Muscle of leg (tissue), 16 donors: ENCODE results near the gene SYNGR1. TPM values are rescaled to one million over a fixed set of nuclear protein-coding genes. Genes with fewer than 3 reads are reported as not detected.

Experiments used
- DNase-seq: peaks from one replicate; pipeline ENCODE4 v3.0.0; 2013
- H3K27ac ChIP-seq: one replicate; pipeline ENCODE4 v1.5.1; 2013; ENCODE audit warnings: mild to moderate bottlenecking, low read length, control low read depth
- H3K27me3 ChIP-seq: one replicate; pipeline ENCODE4 v1.6.1; 2013; ENCODE audit warnings: low read length; ENCODE audit not compliant: control insufficient read depth, insufficient read depth
- H3K36me3 ChIP-seq: one replicate; pipeline ENCODE4 v1.6.1; 2013; ENCODE audit warnings: low read length; ENCODE audit not compliant: control insufficient read depth, insufficient read depth
- H3K4me1 ChIP-seq: one replicate; pipeline ENCODE4 v1.6.1; 2013; ENCODE audit warnings: low read length; ENCODE audit not compliant: control insufficient read depth, insufficient read depth
- H3K4me3 ChIP-seq: one replicate; pipeline ENCODE4 v1.5.1; 2013; ENCODE audit warnings: low read length, control low read depth
- H3K9me3 ChIP-seq: replicated peaks from 2 replicates; pipeline ENCODE4 v1.6.1; 2013; ENCODE audit warnings: low read depth, low read length; ENCODE audit not compliant: control insufficient read depth
- WGBS: methylation state at CpG from one replicate; pipeline ENCODE4 v1.1.5; 2013; ENCODE audit warnings: missing lambda C conversion rate; ENCODE audit not compliant: insufficient coverage; 5-methylcytosine and 5-hydroxymethylcytosine counted together
- long read RNA-seq, 11 donors: transcript quantifications; one replicate each; lab custom pipeline, GENCODE V29; 2026
- polyA plus RNA-seq, 8 donors: library from polyadenylated mRNA; unstranded; fragments of 120-200 nt; gene quantifications; one replicate each; pipeline versions ENCODE4 v1.2.1 to v1.2.3, GENCODE V29; 2013; ENCODE audit warnings: inconsistent platforms in 1 of 8, low replicate concordance in 1 of 8; ENCODE audit not compliant: insufficient read length in 8 of 8, insufficient read depth in 1 of 8
- total RNA-seq: library from RNA; stranded (reverse); fragments of 120-200 nt; gene quantifications from one replicate; pipeline ENCODE4 v1.2.4, GENCODE V29; 2013

Gene SYNGR1, protein sequence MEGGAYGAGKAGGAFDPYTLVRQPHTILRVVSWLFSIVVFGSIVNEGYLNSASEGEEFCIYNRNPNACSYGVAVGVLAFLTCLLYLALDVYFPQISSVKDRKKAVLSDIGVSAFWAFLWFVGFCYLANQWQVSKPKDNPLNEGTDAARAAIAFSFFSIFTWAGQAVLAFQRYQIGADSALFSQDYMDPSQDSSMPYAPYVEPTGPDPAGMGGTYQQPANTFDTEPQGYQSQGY
- 6.3 TPM for total RNA-seq
- 10 to 100 TPM; 12.4 to 19.8 (median 14.9) TPM for polyA plus RNA-seq
- long read RNA-seq, donor 1, partial matches to known transcripts = 0 of 1 reads
- long read RNA-seq, donor 1, other reads (novel, unspliced or antisense) = 0 of 1 reads
- long read RNA-seq, donor 2 = 0 reads
- long read RNA-seq, donor 3, full-length matches to known transcripts = 5 of 5 reads
- long read RNA-seq, donor 3, partial matches to known transcripts = 0 of 5 reads
- long read RNA-seq, donor 3, other reads (novel, unspliced or antisense) = 0 of 5 reads
- long read RNA-seq, donor 4, transcript SYNGR1-202 (4 exons, 1,361 nt) = major isoform, 6 of 6 reads
- long read RNA-seq, donor 4, partial matches to known transcripts = 0 of 6 reads
- long read RNA-seq, donor 4, other reads (novel, unspliced or antisense) = 0 of 6 reads
- long read RNA-seq, donor 5, full-length matches to known transcripts = 25 of 25 reads
- long read RNA-seq, donor 5, partial matches to known transcripts = 0 of 25 reads
- long read RNA-seq, donor 5, other reads (novel, unspliced or antisense) = 0 of 25 reads
- long read RNA-seq, donor 6, transcript SYNGR1-202 (4 exons, 1,361 nt) = major isoform, 14 of 15 reads
- long read RNA-seq, donor 6, partial matches to known transcripts = 0 of 15 reads
- long read RNA-seq, donor 6, other reads (novel, unspliced or antisense) = 0 of 15 reads
- long read RNA-seq, donor 7, full-length matches to known transcripts = 10 of 10 reads
- long read RNA-seq, donor 7, partial matches to known transcripts = 0 of 10 reads
- long read RNA-seq, donor 7, other reads (novel, unspliced or antisense) = 0 of 10 reads
- long read RNA-seq, donor 8, transcript SYNGR1-202 (4 exons, 1,361 nt) = major isoform, 7 of 9 reads
- long read RNA-seq, donor 8, partial matches to known transcripts = 0 of 9 reads
- long read RNA-seq, donor 8, other reads (novel, unspliced or antisense) = 0 of 9 reads
- long read RNA-seq, donor 9, partial matches to known transcripts = 0 of 3 reads
- long read RNA-seq, donor 9, other reads (novel, unspliced or antisense) = 0 of 3 reads
- long read RNA-seq, donor 10, transcript SYNGR1-202 (4 exons, 1,361 nt) = major isoform, 9 of 9 reads
- long read RNA-seq, donor 10, partial matches to known transcripts = 0 of 9 reads
- long read RNA-seq, donor 10, other reads (novel, unspliced or antisense) = 0 of 9 reads
- long read RNA-seq, donor 11, full-length matches to known transcripts = 5 of 5 reads
- long read RNA-seq, donor 11, partial matches to known transcripts = 0 of 5 reads
- long read RNA-seq, donor 11, other reads (novel, unspliced or antisense) = 0 of 5 reads

DNA sequence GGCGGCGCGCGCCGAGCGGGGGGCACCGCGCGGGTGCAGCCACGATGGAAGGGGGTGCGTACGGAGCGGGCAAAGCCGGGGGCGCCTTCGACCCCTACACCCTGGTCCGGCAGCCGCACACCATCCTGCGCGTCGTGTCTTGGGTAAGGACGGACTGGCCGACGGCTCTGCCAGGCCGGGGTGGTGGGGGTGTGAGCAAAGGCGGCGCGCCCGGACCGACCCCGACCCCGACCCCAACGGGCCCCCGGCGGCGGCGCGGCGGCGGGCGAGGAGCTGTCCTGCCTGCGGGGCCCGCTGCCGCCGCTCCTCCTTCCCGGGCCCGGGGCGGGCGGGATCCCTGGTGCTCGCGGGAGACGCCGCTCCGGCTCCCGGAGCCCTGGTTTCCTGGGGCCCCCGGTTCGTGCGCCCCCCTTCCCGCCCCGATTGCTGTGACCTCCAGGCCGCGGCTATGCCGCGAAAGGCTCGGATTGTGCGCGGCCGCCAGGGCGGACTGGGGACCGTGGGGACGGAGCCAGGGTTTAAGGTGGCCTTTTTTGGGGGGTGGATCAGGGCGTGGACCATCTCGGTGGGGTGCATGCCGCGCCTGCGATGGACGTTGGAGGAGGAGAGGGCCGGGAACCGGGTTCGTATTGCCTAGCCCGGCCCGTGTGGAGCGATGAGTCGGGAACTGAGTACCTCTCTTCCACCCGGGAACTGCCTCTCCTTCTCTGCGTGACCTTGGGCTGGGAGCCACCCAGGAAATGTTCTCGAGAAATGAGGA, at the start of gene SYNGR1:
TSS of gene SYNGR1 (plus strand) at position 25 of the 760 bp plus-strand sequence. CDS start at position 45, 20 bp downstream.
- Histone ChIP-seq H3K27me3 (no peaks in the 10 kb centered on the region), H3K4me1 (peaks cover 26% of the 10 kb centered on the region), H3K27ac (peak within 1 kb of the TSS; percentile 62), H3K9me3 (no peaks in the 10 kb centered on the region), H3K36me3 (no peaks in the 10 kb centered on the region), H3K4me3 (peak within 1 kb of the TSS; percentile 74)
- peak; percentile 35 for DNase-seq
- under 1% methylated on average over 83 of the region's 87 CpGs for WGBS

DNA sequence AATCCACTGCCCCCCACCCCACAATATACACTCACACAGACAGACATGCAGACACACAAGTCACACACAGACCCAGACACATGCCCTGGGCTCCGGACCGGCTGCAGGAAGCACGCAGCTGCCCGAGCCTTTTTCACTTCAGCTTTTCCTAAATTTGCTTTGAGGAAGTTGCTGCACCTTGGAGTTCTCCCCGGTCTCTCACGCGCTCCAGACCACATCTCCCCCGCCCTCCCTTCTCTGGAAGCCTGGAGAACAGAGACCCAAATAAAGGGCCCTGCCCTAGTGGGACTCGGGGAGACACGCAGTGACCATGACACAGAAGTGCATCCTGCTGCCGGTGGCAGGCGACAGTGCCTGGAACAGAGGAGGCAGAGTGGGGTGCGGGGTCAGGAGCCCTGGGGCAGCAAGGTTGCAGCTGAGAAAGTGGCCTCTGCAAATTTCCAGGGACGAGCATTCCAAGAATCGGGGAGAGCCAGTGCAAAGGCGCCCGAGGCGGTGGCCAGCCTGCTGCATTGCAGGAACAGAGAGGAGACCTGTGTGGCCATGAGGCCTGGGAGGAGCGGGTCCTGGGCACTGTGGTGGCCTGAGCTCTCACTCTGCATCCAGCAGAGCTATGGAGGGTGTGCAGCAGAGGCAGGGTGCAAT, 49.5 kb upstream of the SYNGR1 start:
- peak overlapping the region; percentile 67 for H3K27ac ChIP-seq
- DNase-seq = peak; percentile 84
- peaks cover 2% of the 10 kb centered on the region for H3K9me3 ChIP-seq
- no peak overlapping the region for H3K4me3 ChIP-seq
- H3K27me3 ChIP-seq = no peaks in the 10 kb centered on the region
- no peaks in the 10 kb centered on the region for H3K36me3 ChIP-seq
- WGBS = 10% methylated on average over 18 of the region's 19 CpGs
- peaks cover 43% of the 10 kb centered on the region for H3K4me1 ChIP-seq

DNA sequence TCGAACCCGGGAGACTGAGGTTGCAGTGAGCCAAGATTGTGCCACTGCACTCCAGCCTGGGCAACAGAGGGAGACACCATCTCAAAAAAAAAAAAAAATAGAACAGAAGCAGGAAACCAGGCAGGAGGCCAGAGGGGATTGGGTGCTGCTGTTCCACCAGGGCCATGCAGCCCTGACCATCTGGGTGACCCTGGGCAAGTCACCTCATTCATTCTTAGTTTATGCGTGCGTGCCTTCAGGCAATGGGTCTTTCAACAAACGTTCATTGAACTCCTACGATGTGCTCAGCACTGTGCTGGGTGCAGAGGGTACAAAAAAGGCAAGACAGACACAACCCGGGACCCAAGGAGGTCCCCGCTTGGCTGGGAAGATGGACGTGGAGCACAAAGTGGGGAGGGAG, 48.7 kb upstream of the SYNGR1 start:
- no peaks in the 10 kb centered on the region for H3K27me3 ChIP-seq
- H3K27ac ChIP-seq = no peak overlapping the region
- H3K9me3 ChIP-seq = peaks cover 2% of the 10 kb centered on the region
- no peak overlapping the region for H3K4me3 ChIP-seq
- peaks cover 43% of the 10 kb centered on the region for H3K4me1 ChIP-seq
- no peak for DNase-seq
- no peaks in the 10 kb centered on the region for H3K36me3 ChIP-seq
- whole genome bisulfite sequencing = 86% methylated on average over 7 of the region's 9 CpGs

DNA sequence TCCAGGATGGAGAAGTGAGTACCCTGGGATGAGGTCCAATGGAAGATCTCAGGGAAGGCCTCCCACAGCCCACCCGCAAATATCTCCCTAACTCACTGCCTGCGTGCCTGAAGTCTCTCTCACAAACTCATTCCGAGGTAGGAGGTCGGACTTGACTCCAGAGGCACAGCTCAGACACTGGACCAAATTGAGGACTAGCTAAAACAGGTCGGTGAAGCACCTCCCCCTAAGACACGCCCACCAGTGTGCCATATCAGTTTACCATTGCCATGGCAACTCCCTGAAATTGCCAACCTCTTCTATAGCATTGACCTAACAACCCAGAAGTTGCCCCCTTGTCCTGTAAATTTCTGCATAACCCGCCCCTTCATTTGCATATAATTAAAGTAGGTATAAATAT, 47.9 kb upstream of the SYNGR1 start:
- peaks cover 2% of the 10 kb centered on the region for H3K9me3 ChIP-seq
- peaks cover 38% of the 10 kb centered on the region for H3K4me1 ChIP-seq
- no peaks in the 10 kb centered on the region for H3K27me3 ChIP-seq
- H3K27ac ChIP-seq = no peak overlapping the region
- DNase-seq = no peak
- WGBS = 49% methylated on average over 6 of the region's 7 CpGs
- H3K36me3 ChIP-seq = no peaks in the 10 kb centered on the region
- no peak overlapping the region for H3K4me3 ChIP-seq

DNA sequence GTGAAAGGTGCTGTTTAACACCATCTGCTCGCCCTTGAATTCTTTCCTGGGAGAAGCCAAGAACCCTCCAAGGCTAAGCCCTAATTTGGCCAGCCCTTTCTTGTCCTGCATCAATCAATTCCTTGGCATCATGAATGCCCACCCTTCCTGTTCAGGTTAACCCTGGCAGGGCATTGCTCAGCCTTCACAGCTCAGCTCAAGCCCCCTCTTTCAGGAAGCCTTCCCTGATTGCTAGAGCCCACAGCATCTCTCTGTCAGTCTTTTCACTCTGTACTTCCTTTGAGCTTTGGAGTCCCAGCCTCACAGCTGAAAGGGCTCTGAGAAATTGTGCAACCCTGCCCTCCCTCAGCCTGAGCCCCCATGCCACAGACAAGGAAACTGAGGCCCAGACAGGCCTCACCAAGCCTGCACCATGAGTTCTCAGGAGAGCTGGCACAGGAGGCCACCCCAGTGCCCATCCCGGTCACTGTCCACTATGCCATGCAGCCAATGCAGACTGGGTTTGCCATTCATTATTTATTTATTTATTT, 47.3 kb upstream of the SYNGR1 start:
- Histone ChIP-seq H3K9me3 (peaks cover 2% of the 10 kb centered on the region), H3K27me3 (no peaks in the 10 kb centered on the region), H3K4me1 (peaks cover 36% of the 10 kb centered on the region), H3K27ac (no peak overlapping the region), H3K4me3 (no peak overlapping the region), H3K36me3 (no peaks in the 10 kb centered on the region)
- no peak for DNase-seq
- 94% methylated on average over 1 of the region's 2 CpGs for WGBS

DNA sequence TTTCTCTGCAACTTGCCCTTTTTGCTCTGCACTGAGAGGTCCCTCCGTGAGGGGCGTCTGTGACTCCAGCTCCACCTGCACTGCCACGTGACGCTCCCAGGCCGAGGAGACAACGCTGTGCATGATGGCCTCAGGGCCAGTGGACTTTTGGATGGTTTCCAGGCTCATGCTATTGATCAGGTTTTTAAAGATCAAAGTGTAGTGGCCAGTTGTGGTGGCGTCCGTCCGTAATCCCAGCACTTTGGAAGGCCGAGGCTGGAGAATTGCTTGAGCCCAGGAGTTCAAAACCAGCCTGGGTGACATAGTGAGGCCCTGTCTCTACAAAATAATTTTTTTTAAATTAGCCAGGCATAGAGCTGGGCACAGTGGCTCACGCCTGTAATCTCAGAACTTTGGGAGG, 46.4 kb upstream of the SYNGR1 start:
- H3K27me3 ChIP-seq = no peaks in the 10 kb centered on the region

DNA sequence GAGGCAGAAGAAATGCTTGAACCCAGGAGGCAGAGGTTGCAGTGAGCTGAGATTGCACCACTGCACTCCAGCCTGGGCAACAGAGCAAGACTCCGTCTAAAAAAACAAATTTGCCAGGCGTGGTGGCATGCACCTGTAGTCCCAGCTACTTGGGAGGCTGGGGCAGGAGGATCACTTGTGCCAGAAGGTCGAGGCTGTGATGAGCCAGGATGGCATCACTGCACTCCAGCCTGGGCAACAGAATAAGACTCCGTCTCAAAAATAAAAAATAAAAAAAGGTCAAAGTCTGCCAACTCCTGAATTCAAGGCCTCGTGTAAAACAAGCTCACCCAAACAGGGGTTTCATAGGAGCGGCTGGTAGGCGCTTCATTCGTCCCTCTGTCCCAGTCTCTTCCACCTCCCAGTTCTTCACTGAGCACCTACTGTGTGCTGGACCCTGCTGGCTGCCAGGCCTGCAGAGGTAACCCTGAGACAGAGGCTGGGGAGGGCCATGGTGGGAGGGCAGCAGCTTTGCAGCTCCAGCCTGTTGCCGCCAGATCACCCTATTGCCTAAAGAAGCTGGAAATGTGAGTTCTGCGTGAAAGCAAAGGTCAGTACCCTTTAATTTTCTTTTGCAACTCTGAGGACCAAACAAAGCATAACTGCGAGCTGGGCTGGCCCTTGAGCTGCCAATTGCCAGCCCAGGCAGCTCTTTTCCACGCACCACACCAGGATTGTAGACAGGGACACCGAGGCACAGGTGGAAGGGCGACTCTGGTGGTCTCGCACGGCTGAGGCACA, 45.7 kb upstream of the SYNGR1 start:
- no peaks in the 10 kb centered on the region for H3K27me3 ChIP-seq

More for the DNA sequence above, 46.4 kb upstream of the SYNGR1 start:
- Histone ChIP-seq H3K27ac (no peak overlapping the region), H3K4me1 (peaks cover 28% of the 10 kb centered on the region), H3K9me3 (peaks cover 2% of the 10 kb centered on the region), H3K36me3 (no peaks in the 10 kb centered on the region), H3K4me3 (no peak overlapping the region)
- no peak for DNase-seq
- 68% methylated on average over 11 of the region's 11 CpGs for WGBS

More for the DNA sequence above, 45.7 kb upstream of the SYNGR1 start:
- DNase-seq = no peak
- Histone ChIP-seq H3K9me3 (peaks cover 2% of the 10 kb centered on the region), H3K36me3 (no peaks in the 10 kb centered on the region), H3K4me3 (no peak overlapping the region), H3K27ac (no peak overlapping the region), H3K4me1 (peaks cover 30% of the 10 kb centered on the region)
- WGBS = 88% methylated on average over 13 of the region's 16 CpGs
